ENCODE data around the gene ANO9. TPM values are rescaled to one million over a fixed set of nuclear protein-coding genes. Genes with fewer than 3 reads are reported as not detected.

ANO9 gene
- total and polyA plus RNA-seq, 5 donors from 2014 or later: 8.9 to 153 (median 13.3) TPM

- Mint-ChIP-seq H3K27ac (peak overlapping the region; percentile 38 to 96 (median 87)), H3K36me3 (peaks cover 4% of the 10 kb centered on the region), H3K27me3 (no peaks in the 10 kb centered on the region), H3K9me3 (no peaks in the 10 kb centered on the region), H3K4me3 (peak overlapping the region; percentile 87 to 99 (median 90)), H3K4me1 (peaks cover 6 to 32% (median 14%) of the 10 kb centered on the region in 4 donors)
- Histone ChIP-seq H3K27ac (ENCODE audit: insufficient read depth, low read length, poor library complexity, severe bottlenecking) (peak overlapping the region; percentile 90), H3K36me3 (ENCODE audit: control insufficient read depth, insufficient read depth, low read length) (peaks cover 3% of the 10 kb centered on the region), H3K4me3 (ENCODE audit: low read depth, low read length) (peak overlapping the region; percentile 64), H3K9me3 (ENCODE audit: control insufficient read depth in 2 of 2, low read length in 2 of 2) (no peaks in the 10 kb centered on the region), H3K27me3 (ENCODE audit: control insufficient read depth, insufficient read depth, low read length) (no peaks in the 10 kb centered on the region), H3K4me1 (ENCODE audit: control insufficient read depth, insufficient read depth, low read length, poor library complexity, severe bottlenecking) (peaks cover 31% of the 10 kb centered on the region)
- ATAC-seq (ENCODE audit: low read depth in 2 of 2) (peak; percentile 65 to 70), DNase-seq (peak; percentile 90 to 93 (median 92))
Observed at GRCh38 chr11:447923-448731, 6.3 kb upstream of the ANO9 start.

DNA sequence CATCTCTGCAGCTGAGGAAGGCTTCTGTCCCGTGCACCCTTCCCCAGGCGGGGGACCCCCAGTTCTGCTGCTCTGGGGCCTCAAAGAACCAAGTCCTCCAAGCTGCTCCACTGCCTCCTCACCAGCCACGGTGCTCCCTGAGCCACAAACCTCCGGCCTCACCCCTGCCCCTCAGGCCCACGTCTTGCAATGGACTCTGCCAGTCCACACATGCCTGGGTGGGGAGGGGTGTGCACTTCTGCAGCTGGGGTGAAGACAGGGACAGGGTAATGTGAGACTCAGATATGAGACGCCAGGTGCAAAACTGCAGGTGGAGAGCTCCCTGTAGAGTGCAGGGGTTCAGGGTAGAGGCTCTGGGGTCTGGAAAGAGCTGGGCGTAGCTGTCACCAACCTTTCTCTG, 5.1 kb upstream of the ANO9 start:
- Histone ChIP-seq H3K36me3 (ENCODE audit: control insufficient read depth, insufficient read depth, low read length) (no peaks in the 10 kb centered on the region), H3K9me3 (ENCODE audit: control insufficient read depth in 2 of 2, low read length in 2 of 2) (no peaks in the 10 kb centered on the region), H3K27ac (ENCODE audit: insufficient read depth, low read length, poor library complexity, severe bottlenecking) (no peak overlapping the region), H3K4me1 (ENCODE audit: control insufficient read depth, insufficient read depth, low read length, poor library complexity, severe bottlenecking) (peaks cover 32% of the 10 kb centered on the region), H3K27me3 (ENCODE audit: control insufficient read depth, insufficient read depth, low read length) (no peaks in the 10 kb centered on the region), H3K4me3 (ENCODE audit: low read depth, low read length) (no peak overlapping the region)
- Mint-ChIP-seq H3K36me3 (no peaks in the 10 kb centered on the region), H3K4me3 (peak overlapping the region in 1 of 4 donors; percentile 78), H3K27me3 (no peaks in the 10 kb centered on the region), H3K27ac (no peak overlapping the region), H3K4me1 (peaks cover 6 to 32% (median 14%) of the 10 kb centered on the region in 4 donors), H3K9me3 (no peaks in the 10 kb centered on the region)
- ATAC-seq (ENCODE audit: low read depth in 2 of 2) (no peak), DNase-seq (no peak)

GRCh38 chr11:445765-446588, 4.2 kb upstream of the ANO9 start:
- Mint-ChIP-seq H3K4me1 (peaks cover 4 to 24% (median 11%) of the 10 kb centered on the region in 4 donors), H3K27ac (no peak overlapping the region), H3K9me3 (no peaks in the 10 kb centered on the region), H3K36me3 (no peaks in the 10 kb centered on the region), H3K4me3 (peak overlapping the region in 2 of 4 donors; percentile 48 to 78), H3K27me3 (no peaks in the 10 kb centered on the region)
- H3K4me1 ChIP-seq (ENCODE audit: control insufficient read depth, insufficient read depth, low read length, poor library complexity, severe bottlenecking): peaks cover 34% of the 10 kb centered on the region
- H3K36me3 ChIP-seq (ENCODE audit: control insufficient read depth, insufficient read depth, low read length): no peaks in the 10 kb centered on the region
- no peak overlapping the region for H3K4me3 ChIP-seq (ENCODE audit: low read depth, low read length)
- ATAC-seq (ENCODE audit: low read depth in 2 of 2) (no peak), DNase-seq (no peak)
- H3K9me3 ChIP-seq (ENCODE audit: control insufficient read depth in 2 of 2, low read length in 2 of 2): no peaks in the 10 kb centered on the region
- no peak overlapping the region for H3K27ac ChIP-seq (ENCODE audit: insufficient read depth, low read length, poor library complexity, severe bottlenecking)
- no peaks in the 10 kb centered on the region for H3K27me3 ChIP-seq (ENCODE audit: control insufficient read depth, insufficient read depth, low read length)

GRCh38 chr11:444396-445144, 2.8 kb upstream of the ANO9 start:
- H3K9me3 Mint-ChIP-seq: no peaks in the 10 kb centered on the region
- H3K27me3 Mint-ChIP-seq: no peaks in the 10 kb centered on the region
- Histone ChIP-seq H3K27me3 (ENCODE audit: control insufficient read depth, insufficient read depth, low read length) (no peaks in the 10 kb centered on the region), H3K27ac (ENCODE audit: insufficient read depth, low read length, poor library complexity, severe bottlenecking) (no peak overlapping the region), H3K4me3 (ENCODE audit: low read depth, low read length) (no peak overlapping the region), H3K9me3 (ENCODE audit: control insufficient read depth in 2 of 2, low read length in 2 of 2) (no peaks in the 10 kb centered on the region), H3K4me1 (ENCODE audit: control insufficient read depth, insufficient read depth, low read length, poor library complexity, severe bottlenecking) (peaks cover 38% of the 10 kb centered on the region), H3K36me3 (ENCODE audit: control insufficient read depth, insufficient read depth, low read length) (no peaks in the 10 kb centered on the region)
- DNase-seq: no peak
- no peak for ATAC-seq (ENCODE audit: low read depth in 2 of 2)
- peaks cover 0 to 23% (median 12%) of the 10 kb centered on the region in 4 donors for H3K4me1 Mint-ChIP-seq
- no peaks in the 10 kb centered on the region for H3K36me3 Mint-ChIP-seq
- no peak overlapping the region for H3K27ac Mint-ChIP-seq
- H3K4me3 Mint-ChIP-seq: peak overlapping the region in 1 of 4 donors; percentile 49

DNA sequence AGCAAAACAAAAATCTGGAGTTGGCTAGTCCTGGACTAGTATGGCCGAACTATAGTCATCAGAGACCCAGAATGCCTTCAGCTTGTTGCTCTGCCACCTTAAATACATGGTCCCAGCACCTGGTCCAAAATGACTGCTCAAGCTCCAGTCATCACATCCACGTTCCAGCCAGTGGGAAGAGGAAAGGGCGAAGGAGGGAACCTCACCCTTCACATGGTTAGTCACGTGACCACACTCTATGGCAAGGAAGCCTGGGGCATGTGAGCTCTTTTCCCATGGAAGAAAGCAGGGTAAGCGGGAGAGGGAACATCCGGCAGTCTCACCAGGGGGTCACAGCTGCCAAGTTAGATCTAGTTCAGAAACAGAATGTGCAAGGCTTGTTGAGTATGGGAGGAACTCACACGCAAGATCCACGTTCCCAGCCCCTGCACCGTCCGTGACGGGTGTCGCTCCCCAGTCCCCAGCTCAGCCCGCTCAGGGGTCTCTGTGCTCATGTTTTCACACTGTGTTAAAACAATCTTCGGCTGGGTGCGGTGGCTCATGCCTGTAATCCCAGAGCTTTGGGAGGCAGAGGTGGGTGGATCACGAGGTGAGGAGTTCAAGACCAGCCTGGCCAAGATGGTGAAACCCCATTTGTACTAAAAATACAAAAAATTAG, 1.9 kb upstream of the ANO9 start:
- ATAC-seq (ENCODE audit: low read depth in 2 of 2): no peak
- H3K4me3 ChIP-seq (ENCODE audit: low read depth, low read length): no peak overlapping the region
- no peak overlapping the region for H3K27ac ChIP-seq (ENCODE audit: insufficient read depth, low read length, poor library complexity, severe bottlenecking)
- no peaks in the 10 kb centered on the region for H3K27me3 ChIP-seq (ENCODE audit: control insufficient read depth, insufficient read depth, low read length)
- peak overlapping the region in 2 of 4 donors; percentile 49 to 54 for H3K4me3 Mint-ChIP-seq
- no peaks in the 10 kb centered on the region for H3K36me3 ChIP-seq (ENCODE audit: control insufficient read depth, insufficient read depth, low read length)
- no peak for DNase-seq
- no peaks in the 10 kb centered on the region for H3K9me3 ChIP-seq (ENCODE audit: control insufficient read depth in 2 of 2, low read length in 2 of 2)
- H3K27ac Mint-ChIP-seq: no peak overlapping the region
- H3K4me1 ChIP-seq (ENCODE audit: control insufficient read depth, insufficient read depth, low read length, poor library complexity, severe bottlenecking): peaks cover 41% of the 10 kb centered on the region
- no peaks in the 10 kb centered on the region for H3K36me3 Mint-ChIP-seq
- H3K4me1 Mint-ChIP-seq: peaks cover 0 to 27% (median 10%) of the 10 kb centered on the region in 4 donors
- H3K9me3 Mint-ChIP-seq: no peaks in the 10 kb centered on the region
- no peaks in the 10 kb centered on the region for H3K27me3 Mint-ChIP-seq

GRCh38 chr11:442611-443081, 835 bp upstream of the ANO9 start:
- ATAC-seq (ENCODE audit: low read depth in 2 of 2): no peak
- Histone ChIP-seq H3K4me3 (ENCODE audit: low read depth, low read length) (no peak overlapping the region), H3K4me1 (ENCODE audit: control insufficient read depth, insufficient read depth, low read length, poor library complexity, severe bottlenecking) (peaks cover 40% of the 10 kb centered on the region), H3K27ac (ENCODE audit: insufficient read depth, low read length, poor library complexity, severe bottlenecking) (no peak overlapping the region), H3K36me3 (ENCODE audit: control insufficient read depth, insufficient read depth, low read length) (no peaks in the 10 kb centered on the region), H3K9me3 (ENCODE audit: control insufficient read depth in 2 of 2, low read length in 2 of 2) (no peaks in the 10 kb centered on the region), H3K27me3 (ENCODE audit: control insufficient read depth, insufficient read depth, low read length) (no peaks in the 10 kb centered on the region)
- H3K9me3 Mint-ChIP-seq: no peaks in the 10 kb centered on the region
- H3K36me3 Mint-ChIP-seq: no peaks in the 10 kb centered on the region
- H3K27me3 Mint-ChIP-seq: no peaks in the 10 kb centered on the region
- no peak for DNase-seq
- H3K4me1 Mint-ChIP-seq: peaks cover 0 to 26% (median 5%) of the 10 kb centered on the region in 4 donors
- H3K27ac Mint-ChIP-seq: peak overlapping the region in 1 of 3 donors; percentile 76
- peak overlapping the region in 2 of 4 donors; percentile 49 to 55 for H3K4me3 Mint-ChIP-seq

DNA sequence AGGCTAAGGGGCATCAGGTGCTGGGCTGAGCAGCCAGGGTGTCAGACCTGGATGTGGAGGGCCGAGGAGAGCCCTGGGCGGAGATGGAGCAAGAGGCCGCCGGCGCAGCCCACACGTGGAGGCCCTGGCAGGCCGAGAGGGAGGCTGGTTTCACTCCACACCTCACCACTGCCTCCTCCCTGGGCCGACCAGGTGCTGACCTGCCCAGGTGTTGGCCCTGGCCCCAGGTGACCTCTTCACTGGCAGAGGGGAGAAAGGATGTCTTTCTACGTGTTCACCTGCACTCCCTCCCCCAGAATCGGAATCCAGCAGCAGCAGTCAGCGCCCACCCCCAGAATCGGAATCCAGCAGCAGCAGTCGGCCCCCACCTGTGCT, 781 bp downstream of the ANO9 start:
- H3K9me3 Mint-ChIP-seq: no peaks in the 10 kb centered on the region
- Histone ChIP-seq H3K4me1 (ENCODE audit: control insufficient read depth, insufficient read depth, low read length, poor library complexity, severe bottlenecking) (peaks cover 45% of the 10 kb centered on the region), H3K27ac (ENCODE audit: insufficient read depth, low read length, poor library complexity, severe bottlenecking) (no peak overlapping the region), H3K36me3 (ENCODE audit: control insufficient read depth, insufficient read depth, low read length) (no peaks in the 10 kb centered on the region), H3K27me3 (ENCODE audit: control insufficient read depth, insufficient read depth, low read length) (no peaks in the 10 kb centered on the region), H3K4me3 (ENCODE audit: low read depth, low read length) (no peak overlapping the region), H3K9me3 (ENCODE audit: control insufficient read depth in 2 of 2, low read length in 2 of 2) (no peaks in the 10 kb centered on the region)
- H3K27me3 Mint-ChIP-seq: no peaks in the 10 kb centered on the region
- ATAC-seq (ENCODE audit: low read depth in 2 of 2): no peak
- no peak for DNase-seq
- H3K36me3 Mint-ChIP-seq: peaks cover 5% of the 10 kb centered on the region
- H3K4me3 Mint-ChIP-seq: peak overlapping the region; percentile 46 to 81 (median 59)
- peak overlapping the region in 1 of 3 donors; percentile 91 for H3K27ac Mint-ChIP-seq
- peaks cover 0 to 35% (median 12%) of the 10 kb centered on the region in 4 donors for H3K4me1 Mint-ChIP-seq
